HepG2 (cell line): Measurements from ENCODE around the gene DDX50. TPM values are rescaled to one million over a fixed set of nuclear protein-coding genes. Genes with fewer than 3 reads are reported as not detected.

Source experiments
- CHD2 ChIP-seq: IDR thresholded peaks from 2 replicates; pipeline ENCODE4 v1.6.1; 2011; ENCODE audit warnings: low read depth, low read length, improper control_type of control experiment
- MEIS1 ChIP-seq: sonication (generic); formaldehyde crosslinking; IDR thresholded peaks from 2 replicates; pipeline ENCODE4 v1.9.0; 2021; ENCODE audit warnings: mild to moderate bottlenecking, missing genetic modification reagents, moderate library complexity, borderline replicate concordance
- ZNF367 ChIP-seq: sonication (generic); formaldehyde crosslinking; IDR thresholded peaks from 2 replicates; pipeline ENCODE4 v1.4.0; 2020; ENCODE audit warnings: missing genetic modification reagents, borderline replicate concordance
- ZNF446 ChIP-seq: sonication (generic); formaldehyde crosslinking; IDR thresholded peaks from 2 replicates; pipeline ENCODE4 v1.5.0; 2020; ENCODE audit warnings: mild to moderate bottlenecking, missing genetic modification reagents
- ZNF775 ChIP-seq: sonication (generic); formaldehyde crosslinking; IDR thresholded peaks from 2 replicates; pipeline ENCODE4 v1.4.0; 2020; ENCODE audit warnings: missing genetic modification reagents, mild to moderate bottlenecking, moderate library complexity, borderline replicate concordance
- ZNF891 ChIP-seq: sonication (generic); formaldehyde crosslinking; IDR thresholded peaks from 2 replicates; pipeline ENCODE4 v1.5.0; 2020; ENCODE audit warnings: mild to moderate bottlenecking, missing genetic modification reagents
- polyA plus RNA-seq, 8 experiments: library from polyadenylated mRNA; depleted of rRNA in 3 of 8; stranded (reverse) in 7 of 8; unstranded in 1 of 8; fragments of >200 nt; fragmentation: Illumina TruSeq in 4 of 8; extraction: Trizol in 4 of 8; gene quantifications; 2 replicates each; pipeline versions ENCODE4 v1.2.1 to v1.2.3, GENCODE V29; 2011 to 2016; ENCODE audit warnings: low read depth in 4 of 8, missing spikeins in 1 of 8, mixed read lengths in 1 of 8; ENCODE audit not compliant: insufficient read depth in 1 of 8
- total RNA-seq, 5 experiments: library from RNA; depleted of rRNA; stranded (reverse); fragments of >200 nt; fragmentation: Illumina TruSeq; extraction: Trizol; gene quantifications; 2 replicates each; pipeline ENCODE4 v1.2.3, GENCODE V29; 2016; ENCODE audit warnings: low read depth in 1 of 5
- TF ChIP-seq, protein P1 (sequence below): sonication (generic); formaldehyde crosslinking; IDR thresholded peaks from 2 replicates; pipeline ENCODE4 v1.4.0; 2020; ENCODE audit warnings: missing genetic modification reagents
- TF ChIP-seq, protein P2 (sequence below): sonication (generic); formaldehyde crosslinking; IDR thresholded peaks from 2 replicates; pipeline ENCODE4 v1.5.0; 2020; ENCODE audit warnings: mild to moderate bottlenecking, missing genetic modification reagents, moderate library complexity
- TF ChIP-seq, protein P3 (sequence below): sonication (generic); formaldehyde crosslinking; IDR thresholded peaks from 2 replicates; pipeline ENCODE4 v1.4.0; 2020; ENCODE audit warnings: mild to moderate bottlenecking, missing genetic modification reagents
- TF ChIP-seq, protein P4 (sequence below): sonication (generic); formaldehyde crosslinking; IDR thresholded peaks from 2 replicates; pipeline ENCODE4 v1.4.0; 2020; ENCODE audit warnings: mild to moderate bottlenecking, missing genetic modification reagents
- TF ChIP-seq, protein P5 (sequence below): sonication (generic); formaldehyde crosslinking; IDR thresholded peaks from 2 replicates; pipeline ENCODE4 v1.5.0; 2020; ENCODE audit warnings: mild to moderate bottlenecking, missing genetic modification reagents, borderline replicate concordance

The DDX50 gene
- total and polyA plus RNA-seq, 2 of the 13 experiments (the other 11 are each of a cell fraction or from before 2014, with no cell fraction given) = 19.0 to 38.2 TPM

DNA sequence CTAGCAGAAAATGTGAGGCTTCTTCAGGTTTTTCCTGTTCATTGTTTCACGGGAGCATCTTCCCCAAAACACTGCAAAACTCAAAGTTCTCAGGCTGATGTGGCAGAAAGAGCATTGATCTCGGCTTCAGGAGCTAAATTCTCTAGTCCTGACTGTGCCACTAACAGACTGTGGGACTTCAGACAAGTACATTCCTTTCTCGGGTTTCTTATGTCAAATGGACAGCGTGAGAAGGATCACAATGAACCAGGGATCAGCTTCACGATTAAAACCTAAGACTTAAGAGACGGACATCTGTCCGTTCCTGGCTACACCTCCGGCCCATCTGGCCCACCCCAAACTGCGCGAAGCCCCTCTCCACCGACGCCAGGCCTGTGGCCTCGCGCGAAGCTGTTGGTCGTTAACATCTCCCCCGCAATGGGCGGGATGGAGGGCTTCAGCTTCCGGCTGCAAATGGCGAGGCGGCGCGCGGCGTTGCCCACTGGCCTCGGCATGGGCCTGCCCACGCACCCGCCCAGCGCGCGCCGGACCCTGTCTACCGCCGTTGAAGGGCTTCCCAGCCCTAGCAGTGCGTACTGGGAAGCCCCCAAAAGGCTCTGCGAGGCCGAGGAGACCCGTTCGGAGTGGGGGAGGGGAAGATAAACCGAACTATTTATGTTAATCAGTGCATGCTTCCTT, 549 bp upstream of the DDX50 start (continued):
- TF ChIP-seq, protein P1, sequence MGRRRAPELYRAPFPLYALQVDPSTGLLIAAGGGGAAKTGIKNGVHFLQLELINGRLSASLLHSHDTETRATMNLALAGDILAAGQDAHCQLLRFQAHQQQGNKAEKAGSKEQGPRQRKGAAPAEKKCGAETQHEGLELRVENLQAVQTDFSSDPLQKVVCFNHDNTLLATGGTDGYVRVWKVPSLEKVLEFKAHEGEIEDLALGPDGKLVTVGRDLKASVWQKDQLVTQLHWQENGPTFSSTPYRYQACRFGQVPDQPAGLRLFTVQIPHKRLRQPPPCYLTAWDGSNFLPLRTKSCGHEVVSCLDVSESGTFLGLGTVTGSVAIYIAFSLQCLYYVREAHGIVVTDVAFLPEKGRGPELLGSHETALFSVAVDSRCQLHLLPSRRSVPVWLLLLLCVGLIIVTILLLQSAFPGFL = no peak
- TF ChIP-seq ZNF891 (peak; percentile 82; the same call in 1 of the 2 replicates), CHD2 (peak; percentile 77), ZNF775 (CRISPR knock-in tag) (peak; percentile 89), ZNF446 (CRISPR knock-in tag) (0 out of 2 replicates have a peak, but pooled peaks have one; percentile 60), MEIS1 (CRISPR knock-in tag) (peak; percentile 21; the same call in 1 of the 2 replicates), ZNF367 (CRISPR knock-in tag) (peak; percentile 53; the same call in 1 of the 2 replicates)
- TF ChIP-seq, protein P2, sequence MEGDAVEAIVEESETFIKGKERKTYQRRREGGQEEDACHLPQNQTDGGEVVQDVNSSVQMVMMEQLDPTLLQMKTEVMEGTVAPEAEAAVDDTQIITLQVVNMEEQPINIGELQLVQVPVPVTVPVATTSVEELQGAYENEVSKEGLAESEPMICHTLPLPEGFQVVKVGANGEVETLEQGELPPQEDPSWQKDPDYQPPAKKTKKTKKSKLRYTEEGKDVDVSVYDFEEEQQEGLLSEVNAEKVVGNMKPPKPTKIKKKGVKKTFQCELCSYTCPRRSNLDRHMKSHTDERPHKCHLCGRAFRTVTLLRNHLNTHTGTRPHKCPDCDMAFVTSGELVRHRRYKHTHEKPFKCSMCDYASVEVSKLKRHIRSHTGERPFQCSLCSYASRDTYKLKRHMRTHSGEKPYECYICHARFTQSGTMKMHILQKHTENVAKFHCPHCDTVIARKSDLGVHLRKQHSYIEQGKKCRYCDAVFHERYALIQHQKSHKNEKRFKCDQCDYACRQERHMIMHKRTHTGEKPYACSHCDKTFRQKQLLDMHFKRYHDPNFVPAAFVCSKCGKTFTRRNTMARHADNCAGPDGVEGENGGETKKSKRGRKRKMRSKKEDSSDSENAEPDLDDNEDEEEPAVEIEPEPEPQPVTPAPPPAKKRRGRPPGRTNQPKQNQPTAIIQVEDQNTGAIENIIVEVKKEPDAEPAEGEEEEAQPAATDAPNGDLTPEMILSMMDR (CRISPR knock-in tag) = 0 out of 2 replicates have a peak, but pooled peaks have one; percentile 7
- TF ChIP-seq, protein P3, sequence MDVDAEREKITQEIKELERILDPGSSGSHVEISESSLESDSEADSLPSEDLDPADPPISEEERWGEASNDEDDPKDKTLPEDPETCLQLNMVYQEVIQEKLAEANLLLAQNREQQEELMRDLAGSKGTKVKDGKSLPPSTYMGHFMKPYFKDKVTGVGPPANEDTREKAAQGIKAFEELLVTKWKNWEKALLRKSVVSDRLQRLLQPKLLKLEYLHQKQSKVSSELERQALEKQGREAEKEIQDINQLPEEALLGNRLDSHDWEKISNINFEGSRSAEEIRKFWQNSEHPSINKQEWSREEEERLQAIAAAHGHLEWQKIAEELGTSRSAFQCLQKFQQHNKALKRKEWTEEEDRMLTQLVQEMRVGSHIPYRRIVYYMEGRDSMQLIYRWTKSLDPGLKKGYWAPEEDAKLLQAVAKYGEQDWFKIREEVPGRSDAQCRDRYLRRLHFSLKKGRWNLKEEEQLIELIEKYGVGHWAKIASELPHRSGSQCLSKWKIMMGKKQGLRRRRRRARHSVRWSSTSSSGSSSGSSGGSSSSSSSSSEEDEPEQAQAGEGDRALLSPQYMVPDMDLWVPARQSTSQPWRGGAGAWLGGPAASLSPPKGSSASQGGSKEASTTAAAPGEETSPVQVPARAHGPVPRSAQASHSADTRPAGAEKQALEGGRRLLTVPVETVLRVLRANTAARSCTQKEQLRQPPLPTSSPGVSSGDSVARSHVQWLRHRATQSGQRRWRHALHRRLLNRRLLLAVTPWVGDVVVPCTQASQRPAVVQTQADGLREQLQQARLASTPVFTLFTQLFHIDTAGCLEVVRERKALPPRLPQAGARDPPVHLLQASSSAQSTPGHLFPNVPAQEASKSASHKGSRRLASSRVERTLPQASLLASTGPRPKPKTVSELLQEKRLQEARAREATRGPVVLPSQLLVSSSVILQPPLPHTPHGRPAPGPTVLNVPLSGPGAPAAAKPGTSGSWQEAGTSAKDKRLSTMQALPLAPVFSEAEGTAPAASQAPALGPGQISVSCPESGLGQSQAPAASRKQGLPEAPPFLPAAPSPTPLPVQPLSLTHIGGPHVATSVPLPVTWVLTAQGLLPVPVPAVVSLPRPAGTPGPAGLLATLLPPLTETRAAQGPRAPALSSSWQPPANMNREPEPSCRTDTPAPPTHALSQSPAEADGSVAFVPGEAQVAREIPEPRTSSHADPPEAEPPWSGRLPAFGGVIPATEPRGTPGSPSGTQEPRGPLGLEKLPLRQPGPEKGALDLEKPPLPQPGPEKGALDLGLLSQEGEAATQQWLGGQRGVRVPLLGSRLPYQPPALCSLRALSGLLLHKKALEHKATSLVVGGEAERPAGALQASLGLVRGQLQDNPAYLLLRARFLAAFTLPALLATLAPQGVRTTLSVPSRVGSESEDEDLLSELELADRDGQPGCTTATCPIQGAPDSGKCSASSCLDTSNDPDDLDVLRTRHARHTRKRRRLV (CRISPR knock-in tag) = no peak
- TF ChIP-seq, protein P4, sequence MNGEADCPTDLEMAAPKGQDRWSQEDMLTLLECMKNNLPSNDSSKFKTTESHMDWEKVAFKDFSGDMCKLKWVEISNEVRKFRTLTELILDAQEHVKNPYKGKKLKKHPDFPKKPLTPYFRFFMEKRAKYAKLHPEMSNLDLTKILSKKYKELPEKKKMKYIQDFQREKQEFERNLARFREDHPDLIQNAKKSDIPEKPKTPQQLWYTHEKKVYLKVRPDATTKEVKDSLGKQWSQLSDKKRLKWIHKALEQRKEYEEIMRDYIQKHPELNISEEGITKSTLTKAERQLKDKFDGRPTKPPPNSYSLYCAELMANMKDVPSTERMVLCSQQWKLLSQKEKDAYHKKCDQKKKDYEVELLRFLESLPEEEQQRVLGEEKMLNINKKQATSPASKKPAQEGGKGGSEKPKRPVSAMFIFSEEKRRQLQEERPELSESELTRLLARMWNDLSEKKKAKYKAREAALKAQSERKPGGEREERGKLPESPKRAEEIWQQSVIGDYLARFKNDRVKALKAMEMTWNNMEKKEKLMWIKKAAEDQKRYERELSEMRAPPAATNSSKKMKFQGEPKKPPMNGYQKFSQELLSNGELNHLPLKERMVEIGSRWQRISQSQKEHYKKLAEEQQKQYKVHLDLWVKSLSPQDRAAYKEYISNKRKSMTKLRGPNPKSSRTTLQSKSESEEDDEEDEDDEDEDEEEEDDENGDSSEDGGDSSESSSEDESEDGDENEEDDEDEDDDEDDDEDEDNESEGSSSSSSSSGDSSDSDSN (CRISPR knock-in tag) = peak; percentile 63
- TF ChIP-seq, protein P5, sequence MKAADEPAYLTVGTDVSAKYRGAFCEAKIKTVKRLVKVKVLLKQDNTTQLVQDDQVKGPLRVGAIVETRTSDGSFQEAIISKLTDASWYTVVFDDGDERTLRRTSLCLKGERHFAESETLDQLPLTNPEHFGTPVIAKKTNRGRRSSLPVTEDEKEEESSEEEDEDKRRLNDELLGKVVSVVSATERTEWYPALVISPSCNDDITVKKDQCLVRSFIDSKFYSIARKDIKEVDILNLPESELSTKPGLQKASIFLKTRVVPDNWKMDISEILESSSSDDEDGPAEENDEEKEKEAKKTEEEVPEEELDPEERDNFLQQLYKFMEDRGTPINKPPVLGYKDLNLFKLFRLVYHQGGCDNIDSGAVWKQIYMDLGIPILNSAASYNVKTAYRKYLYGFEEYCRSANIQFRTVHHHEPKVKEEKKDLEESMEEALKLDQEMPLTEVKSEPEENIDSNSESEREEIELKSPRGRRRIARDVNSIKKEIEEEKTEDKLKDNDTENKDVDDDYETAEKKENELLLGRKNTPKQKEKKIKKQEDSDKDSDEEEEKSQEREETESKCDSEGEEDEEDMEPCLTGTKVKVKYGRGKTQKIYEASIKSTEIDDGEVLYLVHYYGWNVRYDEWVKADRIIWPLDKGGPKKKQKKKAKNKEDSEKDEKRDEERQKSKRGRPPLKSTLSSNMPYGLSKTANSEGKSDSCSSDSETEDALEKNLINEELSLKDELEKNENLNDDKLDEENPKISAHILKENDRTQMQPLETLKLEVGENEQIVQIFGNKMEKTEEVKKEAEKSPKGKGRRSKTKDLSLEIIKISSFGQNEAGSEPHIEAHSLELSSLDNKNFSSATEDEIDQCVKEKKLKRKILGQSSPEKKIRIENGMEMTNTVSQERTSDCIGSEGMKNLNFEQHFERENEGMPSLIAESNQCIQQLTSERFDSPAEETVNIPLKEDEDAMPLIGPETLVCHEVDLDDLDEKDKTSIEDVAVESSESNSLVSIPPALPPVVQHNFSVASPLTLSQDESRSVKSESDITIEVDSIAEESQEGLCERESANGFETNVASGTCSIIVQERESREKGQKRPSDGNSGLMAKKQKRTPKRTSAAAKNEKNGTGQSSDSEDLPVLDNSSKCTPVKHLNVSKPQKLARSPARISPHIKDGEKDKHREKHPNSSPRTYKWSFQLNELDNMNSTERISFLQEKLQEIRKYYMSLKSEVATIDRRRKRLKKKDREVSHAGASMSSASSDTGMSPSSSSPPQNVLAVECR (CRISPR knock-in tag) = no peak
